Activated CD4-positive, alpha-beta T cell treated with anti-CD3 and anti-CD28 coated beads, Interleukin-2, amount 50 U/mL, for 48 hours (primary cell): ENCODE results near the gene PRG2.
"Not testable (repeated sequence)": the region's sequence is repeated elsewhere in the genome, so short reads cannot be mapped to it uniquely, and the experiment has no call there.

Source experiments
- DNase-seq, 2 experiments: peaks; one replicate each; pipeline ENCODE4 v3.0.0-alpha.2; 2020

Gene PRG2

GRCh38 chr11:57419146-57419545 is 28.7 kb upstream of the PRG2 start:
- no peak for DNase-seq

DNA sequence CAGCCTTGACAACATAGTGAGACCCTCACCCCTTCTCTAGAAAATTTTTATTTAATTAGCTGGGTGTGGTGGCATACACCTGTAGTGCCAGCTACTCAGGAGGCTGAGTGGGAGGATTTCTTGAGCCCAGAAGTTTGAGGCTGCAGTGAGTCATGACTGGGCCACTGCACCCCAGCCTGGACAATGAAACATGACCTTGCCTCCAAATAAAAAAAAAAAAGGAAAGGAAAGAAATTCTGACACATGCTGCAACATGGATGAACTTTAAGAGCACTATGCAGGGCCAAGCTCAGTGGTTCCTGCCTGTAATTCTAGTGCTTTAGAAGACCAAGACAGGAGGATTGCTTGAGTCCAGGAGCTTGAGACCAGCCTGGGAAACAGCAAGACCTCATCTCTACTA is 27.7 kb upstream of the PRG2 start:
- no peak for DNase-seq

- DNase-seq: no peak
Observed at GRCh38 chr11:57417056-57417455, 26.6 kb upstream of the PRG2 start.

DNA sequence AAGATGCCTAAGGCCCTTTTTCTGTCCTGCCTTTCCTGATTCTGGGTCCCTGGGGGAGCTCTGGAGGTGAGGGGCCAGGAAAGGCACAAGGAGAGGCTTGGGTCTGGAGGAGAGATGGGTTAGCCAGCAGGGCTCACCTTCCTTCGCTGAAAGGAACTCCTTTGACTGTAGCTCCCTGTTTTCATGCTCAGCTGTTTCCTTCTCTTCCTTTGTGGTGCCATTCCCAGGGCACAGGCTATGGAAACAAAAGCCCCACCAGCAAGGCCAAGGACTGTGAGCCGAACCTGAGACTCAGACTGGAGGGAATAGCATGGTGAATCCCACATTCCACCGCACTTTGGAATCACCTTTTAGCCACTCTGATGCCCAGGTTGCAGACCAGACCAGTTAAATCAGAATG is 26.0 kb upstream of the PRG2 start:
- no peak for DNase-seq

- DNase-seq: no peak
Observed at GRCh38 chr11:57414612-57415212, 24.3 kb upstream of the PRG2 start.

DNA sequence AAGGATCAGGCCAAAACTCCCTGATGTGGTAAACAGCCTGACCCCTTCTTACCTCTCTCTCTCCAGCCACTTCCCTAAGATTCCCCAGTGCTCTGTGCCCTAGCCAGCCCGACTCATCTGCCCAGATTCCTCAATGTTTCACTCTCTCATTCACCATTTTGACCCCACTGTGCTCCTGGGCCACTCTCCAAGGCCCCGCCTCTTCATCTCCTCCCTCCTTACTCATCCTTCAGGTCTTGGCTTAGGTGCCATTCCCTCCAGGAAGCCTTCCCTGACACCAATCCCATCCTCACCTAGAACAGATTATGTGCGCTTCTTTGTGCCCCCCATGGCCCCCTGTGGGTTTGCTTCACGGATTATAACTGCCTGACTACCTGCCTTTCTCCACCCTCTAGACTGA is 23.2 kb upstream of the PRG2 start:
- no peak for DNase-seq

DNA sequence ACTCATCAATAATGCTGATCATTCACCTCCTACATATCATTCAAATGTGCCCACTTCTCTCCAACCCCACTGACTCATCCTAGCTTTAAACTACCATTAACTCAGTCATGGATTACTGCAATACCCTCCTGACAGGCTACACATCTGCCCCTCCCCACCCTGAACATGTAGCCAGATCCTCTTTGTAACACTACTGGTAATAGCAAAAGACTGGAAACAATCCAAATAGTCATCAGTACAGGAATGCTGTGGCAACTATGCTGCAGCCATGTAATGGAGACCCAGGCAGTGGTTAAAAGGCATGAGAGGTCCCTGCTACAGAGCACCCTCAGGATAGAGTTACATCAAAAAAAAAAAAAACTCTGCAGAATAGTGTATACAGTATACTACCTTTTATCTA is 19.8 kb upstream of the PRG2 start:
- no peak for DNase-seq

- DNase-seq: no peak
Observed at GRCh38 chr11:57409321-57410100, 19.1 kb upstream of the PRG2 start.

GRCh38 chr11:57408771-57409170 is 18.3 kb upstream of the PRG2 start:
- no peak for DNase-seq

DNA sequence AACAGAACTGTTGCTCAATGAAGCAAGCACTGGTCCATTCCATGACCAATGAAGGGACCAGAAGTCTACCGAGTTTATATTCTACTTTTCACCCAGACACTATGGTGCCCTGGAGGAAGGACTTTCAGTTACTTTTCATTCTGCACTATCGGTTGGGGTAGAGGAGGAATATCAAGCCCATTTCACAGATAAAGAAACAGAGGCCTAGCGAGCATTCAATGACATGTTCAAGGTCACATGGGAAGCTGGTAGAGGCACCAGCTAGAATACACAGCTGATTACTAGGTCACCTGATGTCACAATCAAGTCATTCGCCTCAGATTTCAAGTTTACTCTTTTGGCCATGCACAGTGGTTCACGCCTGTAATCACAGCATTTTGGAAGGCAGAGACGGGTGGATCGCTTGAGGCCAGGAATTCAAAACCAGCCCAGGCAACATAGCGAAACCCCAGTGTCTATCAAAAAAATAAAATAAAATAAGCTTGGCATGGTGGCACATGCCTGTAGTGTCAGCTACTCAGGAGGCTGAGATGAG is 17.6 kb upstream of the PRG2 start:
- DNase-seq: no peak

GRCh38 chr11:57407010-57407920 is 16.8 kb upstream of the PRG2 start:
- no peak for DNase-seq

DNA sequence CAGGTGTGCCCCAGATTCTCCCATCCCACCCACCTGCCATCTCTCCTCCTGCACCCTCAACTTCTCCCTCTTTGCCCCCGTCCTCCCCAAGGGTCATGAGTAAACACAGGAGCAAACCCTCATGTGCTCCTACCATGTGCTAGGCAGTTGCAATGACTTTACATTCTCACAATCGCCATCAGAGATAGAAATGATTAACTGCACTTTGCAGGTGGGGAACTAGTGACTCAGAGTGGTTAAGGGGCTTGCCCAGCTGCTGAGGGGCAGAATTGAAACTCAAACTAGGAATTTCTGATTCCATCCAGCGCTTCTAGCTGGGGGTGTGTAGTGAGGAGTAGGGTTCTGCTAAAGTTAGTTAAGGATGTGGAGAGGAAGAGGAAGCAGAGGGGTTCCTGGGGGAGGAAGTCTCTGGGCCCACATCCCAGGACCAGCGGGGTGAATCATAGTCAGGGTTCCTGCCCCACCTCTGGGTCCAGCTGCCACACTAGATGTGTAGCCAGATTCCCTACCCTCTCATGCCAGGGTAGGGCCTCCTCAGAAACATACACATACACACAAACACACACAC is 16.0 kb upstream of the PRG2 start:
- peak; percentile 46 to 60 for DNase-seq

- DNase-seq: no peak
Observed at GRCh38 chr11:57405271-57405860, 14.9 kb upstream of the PRG2 start.

DNA sequence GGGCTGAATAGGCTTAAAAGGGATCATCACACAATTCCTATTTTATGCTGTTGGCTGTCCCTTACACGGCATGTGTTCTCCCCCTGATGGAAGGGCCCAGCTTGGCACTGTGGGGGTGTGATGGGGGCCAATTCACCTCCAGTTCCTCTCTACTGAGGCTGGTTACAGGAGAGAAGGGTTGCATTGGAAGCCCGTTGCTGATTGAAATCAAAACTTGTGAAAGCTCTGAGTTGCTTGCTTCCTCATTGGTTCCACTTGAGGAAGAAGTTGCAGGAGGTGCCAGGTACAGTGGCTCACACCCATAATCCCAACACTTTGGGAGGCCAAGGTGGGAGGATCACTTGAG is 13.3 kb upstream of the PRG2 start:
- DNase-seq: no peak

DNA sequence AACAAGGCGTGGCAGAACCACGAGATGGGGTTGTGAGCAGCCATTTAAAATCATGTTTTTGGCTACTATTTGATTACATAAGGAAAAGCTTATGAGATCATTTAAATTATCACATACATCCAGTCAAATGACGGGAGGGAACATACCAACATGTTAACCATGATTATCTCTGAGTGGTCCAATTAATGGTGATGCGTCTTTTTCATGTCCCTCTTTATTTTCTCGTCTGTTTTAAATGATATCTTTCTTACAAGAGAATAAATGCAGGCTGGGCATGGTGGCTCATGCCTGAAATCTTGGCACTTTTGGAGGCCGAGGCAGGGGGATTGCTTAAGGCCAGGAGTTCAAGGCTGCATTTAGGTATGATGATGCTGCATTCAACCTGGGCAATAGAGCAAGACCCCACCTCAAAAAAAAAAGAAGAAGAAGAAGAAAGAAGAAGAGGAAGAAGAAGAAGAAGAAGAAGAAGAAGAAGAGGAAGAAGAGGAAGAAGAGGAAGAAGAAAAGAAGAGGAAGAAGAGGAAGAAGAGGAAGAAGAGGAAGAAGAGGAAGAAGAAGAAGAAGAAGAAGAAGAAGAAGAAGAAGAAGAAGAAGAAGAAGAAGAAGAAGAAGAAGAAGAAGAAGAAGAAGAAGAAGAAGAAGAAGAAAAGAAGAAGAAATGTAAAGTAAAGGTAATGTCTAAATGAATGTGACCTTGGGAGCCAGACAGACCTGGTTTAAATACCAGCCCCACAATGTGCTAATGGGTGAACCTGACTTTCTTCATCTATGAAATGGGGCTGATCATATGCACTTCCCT is 12.8 kb upstream of the PRG2 start:
- DNase-seq: not testable (repeated sequence)

DNA sequence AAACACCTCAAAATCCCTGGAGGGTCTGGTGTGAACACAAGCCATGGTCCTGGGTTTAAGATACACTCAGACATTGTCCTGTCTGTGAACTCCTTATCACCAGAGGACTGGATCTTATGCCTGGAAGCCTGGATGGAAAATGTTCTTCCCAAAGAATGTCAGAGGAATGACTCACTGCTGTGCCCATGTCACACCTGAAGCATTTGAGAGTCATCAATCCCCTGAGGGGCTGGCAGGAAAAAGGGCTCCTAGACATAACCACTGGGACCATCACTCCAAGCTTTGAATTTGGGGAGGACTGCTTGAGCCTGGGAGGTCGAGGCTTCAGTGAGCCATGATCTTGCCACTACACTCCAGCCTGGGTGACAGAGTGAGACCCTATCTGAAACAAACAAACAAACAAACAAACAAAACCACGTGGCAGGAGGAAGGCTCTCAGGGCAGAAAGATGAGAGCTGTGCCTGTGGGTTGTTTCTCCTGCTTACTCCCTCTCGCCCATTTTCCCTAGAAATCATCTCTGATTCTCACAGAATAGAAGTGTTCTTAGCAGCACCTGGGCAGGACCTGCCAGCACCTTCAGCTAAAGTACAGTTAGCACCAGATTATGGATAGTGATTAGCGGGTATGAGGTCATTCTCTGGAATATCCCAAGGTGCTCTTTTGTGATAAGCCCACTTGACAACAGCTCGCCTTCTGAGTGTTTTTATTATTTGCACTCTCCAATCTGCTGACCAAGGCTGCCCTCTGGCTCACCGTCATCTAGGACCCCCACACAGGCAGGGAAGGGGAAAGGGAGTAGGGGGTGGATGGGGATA is 11.9 kb upstream of the PRG2 start:
- DNase-seq: no peak

DNA sequence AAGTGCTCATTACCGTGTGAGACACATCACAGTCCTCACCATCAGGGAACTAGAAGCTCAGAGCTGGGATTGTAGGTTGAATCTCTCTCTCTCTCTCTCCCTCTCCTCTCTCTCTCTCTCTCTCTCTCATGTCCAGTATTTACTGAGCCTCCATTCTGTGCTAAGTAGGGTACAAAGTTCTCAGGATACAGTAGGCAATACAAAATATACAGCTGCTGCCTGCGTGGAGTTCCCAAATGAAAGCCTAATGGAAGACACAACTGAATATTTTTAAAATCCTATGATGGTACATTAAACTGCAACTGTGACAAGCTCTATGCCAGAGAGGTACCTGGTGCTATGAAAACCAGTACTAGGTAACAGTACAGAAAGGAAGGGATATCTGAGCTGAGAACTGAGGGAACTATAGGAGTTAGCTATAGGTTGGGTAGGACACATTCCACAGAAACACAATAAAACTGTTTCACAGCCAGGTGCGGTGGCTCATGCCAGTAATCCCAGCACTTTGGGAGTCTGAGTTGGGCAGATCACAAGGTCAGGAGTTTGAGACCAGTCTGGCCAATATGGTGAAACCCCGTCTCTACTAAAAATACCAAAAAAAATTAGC is 9.6 kb upstream of the PRG2 start:
- no peak for DNase-seq

DNA sequence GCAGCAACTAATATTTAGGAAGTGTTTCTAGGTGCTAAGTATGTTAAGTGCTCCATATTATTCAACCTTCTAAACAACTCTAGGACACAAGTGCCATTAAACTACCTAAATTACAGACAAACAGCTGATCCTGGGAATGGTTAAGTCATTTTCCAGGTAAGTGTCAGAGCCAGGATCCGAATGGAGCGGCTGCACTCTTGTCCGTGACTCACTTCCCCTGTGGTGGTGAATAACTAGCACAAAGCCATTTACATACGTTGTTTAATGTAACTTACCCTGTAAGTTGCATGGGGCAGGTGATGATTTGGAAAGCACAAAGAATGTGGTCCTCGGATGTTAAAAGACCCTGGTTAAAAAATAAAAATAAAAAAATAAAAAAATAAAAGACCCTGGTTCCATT is 8.8 kb upstream of the PRG2 start:
- DNase-seq: no peak

- DNase-seq: no peak
Observed at GRCh38 chr11:57397394-57397990, 7.0 kb upstream of the PRG2 start.

DNA sequence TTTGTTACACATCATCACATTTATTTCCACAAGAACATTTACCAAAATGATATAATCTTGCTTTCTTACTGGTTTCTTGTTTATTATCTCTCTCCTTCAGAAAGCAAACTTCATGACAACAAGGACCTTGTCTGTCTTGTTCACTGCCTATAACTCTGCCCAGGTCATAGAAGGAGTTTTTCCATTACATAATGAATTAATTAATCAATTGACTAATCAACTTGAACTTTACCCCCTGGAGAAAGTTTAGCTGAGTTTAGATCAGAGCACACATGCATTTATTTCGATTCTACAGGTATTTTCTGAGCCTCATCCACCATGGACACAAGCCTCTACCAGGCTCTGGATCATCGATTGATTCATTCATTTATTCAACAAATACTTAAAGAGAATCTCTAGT is 6.3 kb upstream of the PRG2 start:
- DNase-seq: no peak
